PFSK-1 (cell line): ENCODE data around the gene ATRNL1.

Source experiments
- FOXP2 ChIP-seq: optimal IDR thresholded peaks from 2 replicates; pipeline ENCODE3; 2011; ENCODE audit warnings: borderline replicate concordance, control low read depth, inconsistent platforms; ENCODE audit not compliant: insufficient read depth; ENCODE audit errors: extremely low read length, extremely low read depth
- POLR2AphosphoS5 ChIP-seq: IDR thresholded peaks from 2 replicates; pipeline ENCODE4 v1.6.1; 2012; ENCODE audit warnings: low read depth, mild to moderate bottlenecking, control low read depth, low read length, moderate library complexity
- TAF1 ChIP-seq: IDR thresholded peaks from 2 replicates; pipeline ENCODE4 v1.6.1; 2012; ENCODE audit warnings: low read length, control low read depth, borderline replicate concordance; ENCODE audit not compliant: insufficient read depth
- TF ChIP-seq, protein P1 (sequence below), 2 experiments: IDR thresholded peaks; 2 replicates each; pipeline versions ENCODE4 v1.6.1 to v1.8.0; 2011 to 2012; ENCODE audit warnings: low read depth in 2 of 2, low read length in 2 of 2, control low read depth in 1 of 2, inconsistent platforms in 1 of 2, mild to moderate bottlenecking in 1 of 2, moderate library complexity in 1 of 2; ENCODE audit not compliant: insufficient read depth in 1 of 2

DNA sequence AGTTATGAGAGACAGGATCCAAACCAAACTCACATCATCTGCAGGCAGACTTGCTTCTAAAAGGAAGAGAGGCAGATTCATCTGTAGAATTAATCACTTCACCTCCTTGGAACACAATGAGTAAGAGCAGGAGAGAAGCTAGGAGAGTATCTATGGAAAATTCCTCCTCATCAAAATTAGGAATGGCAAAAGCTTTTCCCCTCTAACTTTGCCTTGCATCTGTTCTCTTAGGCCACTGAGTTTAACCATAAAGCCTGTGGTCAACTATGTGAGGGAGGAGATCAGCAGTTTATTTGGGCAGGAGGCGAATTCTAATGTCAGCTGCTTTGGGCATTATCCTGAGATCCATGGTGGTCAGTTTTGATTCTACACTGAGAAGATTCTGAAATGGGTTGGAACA, 618.1 kb downstream of the ATRNL1 start:
- no peak for TF ChIP-seq POLR2AphosphoS5
- TF ChIP-seq TAF1: no peak
- TF ChIP-seq, protein P1, sequence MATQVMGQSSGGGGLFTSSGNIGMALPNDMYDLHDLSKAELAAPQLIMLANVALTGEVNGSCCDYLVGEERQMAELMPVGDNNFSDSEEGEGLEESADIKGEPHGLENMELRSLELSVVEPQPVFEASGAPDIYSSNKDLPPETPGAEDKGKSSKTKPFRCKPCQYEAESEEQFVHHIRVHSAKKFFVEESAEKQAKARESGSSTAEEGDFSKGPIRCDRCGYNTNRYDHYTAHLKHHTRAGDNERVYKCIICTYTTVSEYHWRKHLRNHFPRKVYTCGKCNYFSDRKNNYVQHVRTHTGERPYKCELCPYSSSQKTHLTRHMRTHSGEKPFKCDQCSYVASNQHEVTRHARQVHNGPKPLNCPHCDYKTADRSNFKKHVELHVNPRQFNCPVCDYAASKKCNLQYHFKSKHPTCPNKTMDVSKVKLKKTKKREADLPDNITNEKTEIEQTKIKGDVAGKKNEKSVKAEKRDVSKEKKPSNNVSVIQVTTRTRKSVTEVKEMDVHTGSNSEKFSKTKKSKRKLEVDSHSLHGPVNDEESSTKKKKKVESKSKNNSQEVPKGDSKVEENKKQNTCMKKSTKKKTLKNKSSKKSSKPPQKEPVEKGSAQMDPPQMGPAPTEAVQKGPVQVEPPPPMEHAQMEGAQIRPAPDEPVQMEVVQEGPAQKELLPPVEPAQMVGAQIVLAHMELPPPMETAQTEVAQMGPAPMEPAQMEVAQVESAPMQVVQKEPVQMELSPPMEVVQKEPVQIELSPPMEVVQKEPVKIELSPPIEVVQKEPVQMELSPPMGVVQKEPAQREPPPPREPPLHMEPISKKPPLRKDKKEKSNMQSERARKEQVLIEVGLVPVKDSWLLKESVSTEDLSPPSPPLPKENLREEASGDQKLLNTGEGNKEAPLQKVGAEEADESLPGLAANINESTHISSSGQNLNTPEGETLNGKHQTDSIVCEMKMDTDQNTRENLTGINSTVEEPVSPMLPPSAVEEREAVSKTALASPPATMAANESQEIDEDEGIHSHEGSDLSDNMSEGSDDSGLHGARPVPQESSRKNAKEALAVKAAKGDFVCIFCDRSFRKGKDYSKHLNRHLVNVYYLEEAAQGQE (IDR thresholded peaks at IDR 0.05; ENCODE audit: insufficient read depth in 1 of 2, low read depth in 2 of 2, low read length in 2 of 2): no peak
- TF ChIP-seq FOXP2: no peak
